HG02759 (cell line): Measurements from ENCODE around the gene MAGI1.
"Not testable (repeated sequence)": the region's sequence is repeated elsewhere in the genome, so short reads cannot be mapped to it uniquely, and the experiment has no call there.

Experiments
- ATAC-seq: cut with Tn5 transposase; IDR thresholded peaks from one replicate; pipeline ENCODE4 v1.9.1; 2021; ENCODE audit warnings: mild to moderate bottlenecking, moderate library complexity; ENCODE audit not compliant: unreplicated experiment

Gene MAGI1

GRCh38 chr3:65516998-65517397, 521.7 kb downstream of the MAGI1 start:
- ATAC-seq: no peak

GRCh38 chr3:65514317-65514716, 524.4 kb downstream of the MAGI1 start:
- not testable (repeated sequence) for ATAC-seq

GRCh38 chr3:65509423-65509794, 529.3 kb downstream of the MAGI1 start:
- ATAC-seq: not testable (repeated sequence)

- no peak for ATAC-seq
Observed at GRCh38 chr3:65508750-65509422, 529.8 kb downstream of the MAGI1 start.

GRCh38 chr3:65507437-65507836, 531.3 kb downstream of the MAGI1 start:
- ATAC-seq: no peak

GRCh38 chr3:65503776-65504175, 534.9 kb downstream of the MAGI1 start:
- ATAC-seq: no peak

- no peak for ATAC-seq
Observed at GRCh38 chr3:65502526-65502925, 536.2 kb downstream of the MAGI1 start.

GRCh38 chr3:65500398-65501306, 538.1 kb downstream of the MAGI1 start:
- no peak for ATAC-seq

- no peak for ATAC-seq
Observed at GRCh38 chr3:65497846-65498245, 540.9 kb downstream of the MAGI1 start.

- ATAC-seq: no peak
Observed at GRCh38 chr3:65497236-65497635, 541.5 kb downstream of the MAGI1 start.

GRCh38 chr3:65493938-65494337, 544.8 kb downstream of the MAGI1 start:
- ATAC-seq: no peak

GRCh38 chr3:65493371-65493882, 545.3 kb downstream of the MAGI1 start:
- no peak for ATAC-seq

GRCh38 chr3:65492249-65492648, 546.5 kb downstream of the MAGI1 start:
- ATAC-seq: no peak

GRCh38 chr3:65490114-65490513, 548.6 kb downstream of the MAGI1 start:
- no peak for ATAC-seq

- no peak for ATAC-seq
Observed at GRCh38 chr3:65489253-65489652, 549.5 kb downstream of the MAGI1 start.

GRCh38 chr3:65485826-65486469, 552.8 kb downstream of the MAGI1 start:
- no peak for ATAC-seq

- ATAC-seq: no peak
Observed at GRCh38 chr3:65484964-65485363, 553.8 kb downstream of the MAGI1 start.

- ATAC-seq: no peak
Observed at GRCh38 chr3:65483480-65483879, 555.2 kb downstream of the MAGI1 start.

GRCh38 chr3:65483011-65483410, 555.7 kb downstream of the MAGI1 start:
- no peak for ATAC-seq

- no peak for ATAC-seq
Observed at GRCh38 chr3:65481085-65481484, 557.6 kb downstream of the MAGI1 start.

- no peak for ATAC-seq
Observed at GRCh38 chr3:65479990-65480389, 558.7 kb downstream of the MAGI1 start.
